Brain microvascular endothelial cell (primary cell): ENCODE measurements around the gene FKBP3.

Experiments used
- DNase-seq: peaks from one replicate; pipeline ENCODE4 v3.0.0-alpha.2; 2020
- H3K27ac ChIP-seq: fragments of 250-450 bp; sonication (Bioruptor Pico); 2 replicates; pipeline ENCODE4 v1.5.1; 2020; ENCODE audit warnings: mild to moderate bottlenecking, moderate library complexity
- H3K27me3 ChIP-seq: fragments of 250-450 bp; sonication (Bioruptor Pico); replicated peaks from 2 replicates; pipeline ENCODE4 v1.5.1; 2020; ENCODE audit warnings: mild to moderate bottlenecking
- H3K36me3 ChIP-seq: fragments of 250-450 bp; sonication (Bioruptor Pico); replicated peaks from 2 replicates; pipeline ENCODE4 v1.5.1; 2020; ENCODE audit warnings: mild to moderate bottlenecking
- H3K4me3 ChIP-seq: 2 replicates; pipeline ENCODE4 v1.5.1; 2011; ENCODE audit warnings: low read depth, mild to moderate bottlenecking, control low read depth, low read length, moderate library complexity
- in situ Hi-C: cut with HindIII; loops from 2 replicates; pipeline ENCODE4 v1.10.0; 2017; ENCODE audit warnings: low sequenced_read_pairs, low pct_ligation_motif_present
- TF ChIP-seq, protein P1 (sequence below): IDR thresholded peaks from 2 replicates; pipeline ENCODE4 v1.5.1; 2011; ENCODE audit warnings: low read depth, mild to moderate bottlenecking, moderate library complexity, low read length, control low read depth, inconsistent platforms; ENCODE audit errors: missing control alignments

Gene FKBP3

DNA sequence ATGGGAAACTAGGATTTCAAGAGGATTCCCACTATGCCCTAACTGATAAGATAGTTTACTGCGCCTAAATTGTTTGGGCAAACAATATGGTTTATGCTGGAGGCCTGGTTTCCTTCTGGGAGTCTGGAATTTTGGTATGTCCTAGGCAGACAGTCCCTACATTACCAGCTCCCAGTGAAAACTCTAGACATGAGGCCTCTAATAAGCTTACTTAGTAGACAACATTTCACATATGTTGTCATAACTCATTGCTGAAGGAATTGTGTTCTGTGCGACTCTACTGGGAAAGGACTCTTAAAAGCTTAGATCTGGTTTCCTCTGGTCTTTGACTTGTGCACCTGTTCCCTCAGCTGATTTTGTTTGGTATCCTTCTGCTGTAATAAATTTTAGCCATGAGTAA, 68.3 kb downstream of the FKBP3 start:
- no peaks in the 10 kb centered on the region for H3K36me3 ChIP-seq
- no peak for DNase-seq
- H3K4me3 ChIP-seq: no peak overlapping the region
- no peak overlapping the region for H3K27ac ChIP-seq
- in situ Hi-C loops: no loop called here
- TF ChIP-seq, protein P1, sequence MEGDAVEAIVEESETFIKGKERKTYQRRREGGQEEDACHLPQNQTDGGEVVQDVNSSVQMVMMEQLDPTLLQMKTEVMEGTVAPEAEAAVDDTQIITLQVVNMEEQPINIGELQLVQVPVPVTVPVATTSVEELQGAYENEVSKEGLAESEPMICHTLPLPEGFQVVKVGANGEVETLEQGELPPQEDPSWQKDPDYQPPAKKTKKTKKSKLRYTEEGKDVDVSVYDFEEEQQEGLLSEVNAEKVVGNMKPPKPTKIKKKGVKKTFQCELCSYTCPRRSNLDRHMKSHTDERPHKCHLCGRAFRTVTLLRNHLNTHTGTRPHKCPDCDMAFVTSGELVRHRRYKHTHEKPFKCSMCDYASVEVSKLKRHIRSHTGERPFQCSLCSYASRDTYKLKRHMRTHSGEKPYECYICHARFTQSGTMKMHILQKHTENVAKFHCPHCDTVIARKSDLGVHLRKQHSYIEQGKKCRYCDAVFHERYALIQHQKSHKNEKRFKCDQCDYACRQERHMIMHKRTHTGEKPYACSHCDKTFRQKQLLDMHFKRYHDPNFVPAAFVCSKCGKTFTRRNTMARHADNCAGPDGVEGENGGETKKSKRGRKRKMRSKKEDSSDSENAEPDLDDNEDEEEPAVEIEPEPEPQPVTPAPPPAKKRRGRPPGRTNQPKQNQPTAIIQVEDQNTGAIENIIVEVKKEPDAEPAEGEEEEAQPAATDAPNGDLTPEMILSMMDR: no peak
- H3K27me3 ChIP-seq: no peaks in the 10 kb centered on the region
